Midbrain (tissue), 1 donor: ENCODE results near the gene NRXN3.

Experiments
- DNase-seq: peaks from one replicate; lab custom pipeline; 2025; lab: John Stamatoyannopoulos, UW

The NRXN3 gene

DNA sequence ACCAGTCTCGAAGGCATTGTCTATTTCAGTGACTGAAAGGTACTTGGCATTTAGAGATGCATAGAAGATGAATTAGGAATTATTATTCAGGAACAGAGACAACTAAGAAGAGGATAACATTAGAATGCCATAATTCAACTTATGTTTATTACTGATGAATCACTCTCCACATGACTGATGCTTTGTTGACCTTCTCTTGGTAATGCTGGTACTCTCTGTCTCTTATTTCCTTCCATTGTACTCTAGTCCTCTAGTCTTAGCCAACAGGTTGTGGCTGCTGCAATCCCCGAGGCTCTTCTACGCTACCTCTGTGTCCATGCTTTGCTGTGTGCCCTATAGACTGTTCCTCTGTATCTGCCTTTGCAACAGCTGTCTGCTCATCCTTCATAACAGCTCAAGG, 652.9 kb downstream of the NRXN3 start:
- DNase-seq: no peak

DNA sequence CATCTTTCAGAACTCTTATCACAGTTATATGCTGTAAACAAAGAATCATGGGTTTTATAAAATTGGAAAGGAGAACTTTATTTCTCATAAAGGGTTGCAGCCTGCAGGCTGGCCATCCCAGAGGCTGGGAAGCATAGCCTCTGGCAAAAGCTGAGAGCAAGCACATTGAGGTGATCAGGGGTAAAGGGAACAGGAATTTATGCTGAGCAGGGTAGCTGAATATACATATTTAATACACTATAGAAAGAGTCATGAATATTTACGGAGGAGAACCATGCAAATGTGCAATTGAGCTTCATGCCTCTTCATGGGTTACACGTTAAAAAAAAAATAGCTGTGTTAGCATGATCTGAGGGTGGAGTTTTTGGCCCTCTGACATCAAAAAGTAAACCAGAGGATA, 653.3 kb downstream of the NRXN3 start:
- DNase-seq: no peak

DNA sequence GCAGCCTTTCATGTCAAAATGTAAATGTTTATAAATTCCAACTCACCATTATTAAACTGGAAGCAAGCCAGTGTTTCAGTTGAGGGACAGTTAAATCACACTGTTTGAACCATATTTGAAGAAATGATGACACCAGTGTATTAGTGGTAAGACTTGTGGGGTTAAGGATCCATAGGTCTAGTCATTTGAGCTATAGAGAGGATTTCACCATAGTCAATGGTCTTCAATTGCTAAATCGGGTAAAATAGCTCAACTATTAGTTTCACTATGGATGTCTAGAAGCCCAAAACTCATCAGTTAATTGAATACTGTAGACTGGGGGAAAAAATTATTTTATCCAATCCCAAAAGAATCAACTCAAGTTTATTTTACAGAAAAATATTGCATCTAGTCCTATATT, 659.1 kb downstream of the NRXN3 start:
- no peak for DNase-seq

DNA sequence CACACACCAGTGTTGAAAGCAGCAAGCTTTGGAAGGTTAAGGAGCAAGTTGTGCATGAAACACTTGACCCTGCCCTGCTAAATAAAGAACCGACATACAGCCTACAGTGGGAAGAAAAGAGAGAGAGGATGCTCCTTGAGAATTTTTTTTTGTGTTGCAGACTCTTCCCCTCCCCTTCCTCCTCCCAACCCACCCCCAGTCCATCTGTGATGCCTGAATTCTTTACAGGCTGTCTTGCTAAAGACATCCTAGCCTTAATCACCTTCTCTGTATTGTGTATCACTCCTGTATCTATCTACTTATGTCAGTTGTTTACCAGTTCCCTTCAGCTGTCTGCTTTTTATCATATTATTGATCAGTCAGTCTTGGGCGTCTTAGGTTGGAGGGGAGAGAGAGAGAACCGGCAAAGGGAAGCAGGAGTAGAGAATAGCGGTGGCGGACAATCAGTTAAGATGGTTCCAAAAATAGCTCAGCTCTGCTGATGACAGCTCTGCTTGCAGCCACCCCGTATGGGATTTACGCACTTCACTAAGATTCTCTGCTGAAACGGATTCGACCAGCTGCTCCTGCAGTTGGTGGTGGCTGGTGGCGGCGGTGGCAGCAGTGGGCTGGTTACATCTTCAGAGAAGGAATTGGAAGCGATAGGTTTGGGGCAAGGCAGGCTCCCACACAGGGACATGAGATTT, 664.7 kb downstream of the NRXN3 start:
- DNase-seq: peak; percentile 3

DNA sequence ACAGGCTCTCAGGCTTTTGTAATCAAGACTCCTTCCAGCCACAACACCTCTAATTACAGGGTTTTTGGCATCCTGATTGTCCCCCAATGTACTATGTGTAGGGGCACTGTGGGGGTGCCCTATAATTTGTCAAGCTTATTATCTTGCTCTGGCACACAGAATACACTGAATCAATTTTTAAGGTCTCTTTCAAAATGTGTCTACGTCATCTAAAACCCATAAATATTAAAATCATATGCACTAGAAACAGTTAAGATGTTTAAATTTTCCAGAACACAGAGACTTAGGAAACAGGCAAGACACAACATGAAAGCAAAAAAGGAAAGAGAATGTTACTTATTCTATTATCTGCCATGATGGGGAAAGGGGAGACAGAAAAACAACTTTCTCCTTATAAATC, 665.7 kb downstream of the NRXN3 start:
- no peak for DNase-seq

DNA sequence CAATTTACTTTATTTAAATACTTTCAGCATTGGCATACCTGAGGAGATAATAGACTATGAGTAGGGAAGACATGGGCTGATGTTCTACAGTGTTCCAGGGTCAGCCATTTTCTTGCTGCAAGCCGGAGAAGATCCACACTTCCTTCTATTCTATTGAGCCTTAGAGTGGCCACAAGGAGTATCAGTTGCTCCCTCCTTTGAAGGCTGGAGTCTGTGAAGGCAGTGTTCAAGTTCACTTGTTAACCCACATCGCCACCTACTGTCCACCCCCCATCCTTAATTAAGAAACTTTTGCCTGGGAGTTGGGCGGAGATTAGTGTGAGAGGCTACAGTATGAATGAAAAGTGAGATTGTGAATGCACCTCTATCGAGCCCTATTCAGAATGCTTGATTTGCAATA, 666.6 kb downstream of the NRXN3 start:
- peak; percentile 70 for DNase-seq

DNA sequence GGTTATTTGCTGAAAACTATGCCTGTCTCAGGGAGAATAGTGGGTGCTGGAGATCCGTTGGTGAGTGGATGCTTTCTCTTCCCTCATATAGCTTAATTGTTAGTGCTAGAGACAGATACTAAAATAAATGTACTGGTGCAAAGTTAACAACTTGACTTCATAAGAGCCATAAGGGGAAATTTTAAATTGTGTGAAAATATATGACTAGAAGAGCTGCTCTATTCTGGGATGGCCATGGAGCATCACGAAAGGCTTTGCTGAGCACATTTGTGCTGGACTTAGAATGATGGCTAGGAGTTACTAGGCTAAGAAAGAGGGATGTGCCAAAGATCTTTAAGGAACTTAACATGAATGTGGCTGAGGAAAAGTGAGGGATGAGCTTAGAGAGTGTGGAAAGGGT, 668.8 kb downstream of the NRXN3 start:
- DNase-seq: no peak

DNA sequence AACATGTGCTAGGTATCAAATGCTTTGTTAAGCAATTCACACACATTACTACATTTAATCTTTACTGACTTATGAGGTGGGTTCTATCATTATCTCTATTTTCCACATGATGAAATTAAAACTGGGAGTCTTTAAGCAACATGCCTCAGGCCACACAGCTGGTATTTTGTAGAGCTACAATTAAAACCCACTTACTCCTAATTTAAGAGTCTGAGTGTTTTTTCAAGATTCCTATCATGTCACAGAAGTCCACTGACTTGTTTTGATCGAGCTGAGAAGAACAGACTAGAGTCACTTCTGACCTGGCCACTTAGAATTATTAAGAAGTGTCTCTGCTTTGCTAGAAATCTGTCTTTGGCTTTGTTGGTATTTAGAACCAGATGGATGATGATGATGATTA, 670.7 kb downstream of the NRXN3 start:
- no peak for DNase-seq

DNA sequence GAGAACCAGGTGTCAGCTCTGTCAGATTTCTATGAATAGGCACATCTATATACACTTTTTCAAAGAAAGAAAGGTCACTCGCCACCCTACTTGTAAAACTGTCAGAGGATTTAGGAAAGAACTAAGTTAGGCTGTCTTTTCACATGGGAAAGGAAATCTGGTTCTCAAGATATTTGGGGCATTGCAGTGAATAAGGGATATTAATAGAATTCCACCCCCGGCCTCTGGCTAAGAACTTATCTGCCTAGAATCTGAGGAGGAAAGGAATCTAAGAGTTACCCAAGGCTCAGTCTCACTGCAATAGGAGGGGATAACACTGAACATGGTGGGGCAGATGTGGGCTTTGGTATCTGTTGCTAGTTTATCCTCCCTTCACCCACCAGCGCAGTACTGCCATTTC, 677.6 kb downstream of the NRXN3 start:
- DNase-seq: no peak

DNA sequence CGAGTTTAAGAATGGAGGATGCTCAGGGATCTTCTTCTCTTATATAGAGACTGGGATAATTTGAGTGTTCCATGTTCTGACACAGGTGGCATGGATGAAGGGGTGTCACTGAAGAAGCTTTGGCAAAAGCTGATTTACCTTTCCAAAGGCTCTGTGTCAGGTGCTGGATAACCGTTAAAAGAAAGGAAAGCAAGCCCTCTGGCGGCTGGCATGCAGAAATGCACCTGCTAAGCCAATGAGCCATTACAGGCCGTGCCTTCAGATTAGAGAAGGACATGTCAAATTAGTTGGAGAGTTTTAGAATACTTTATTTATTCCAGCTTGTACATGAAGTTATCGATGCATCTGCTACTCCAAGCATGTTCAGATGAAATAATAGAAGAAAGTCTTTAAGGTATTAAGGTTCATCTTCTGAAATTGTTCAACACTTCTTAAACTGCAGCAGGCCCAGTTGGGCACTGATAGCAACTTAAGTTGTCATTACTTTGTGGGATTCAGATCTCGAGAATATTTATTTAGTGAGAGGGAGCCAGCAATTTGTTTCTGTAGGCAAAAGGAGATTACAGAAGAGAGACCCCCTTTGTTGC, 678.2 kb downstream of the NRXN3 start:
- DNase-seq: peak; percentile 60

DNA sequence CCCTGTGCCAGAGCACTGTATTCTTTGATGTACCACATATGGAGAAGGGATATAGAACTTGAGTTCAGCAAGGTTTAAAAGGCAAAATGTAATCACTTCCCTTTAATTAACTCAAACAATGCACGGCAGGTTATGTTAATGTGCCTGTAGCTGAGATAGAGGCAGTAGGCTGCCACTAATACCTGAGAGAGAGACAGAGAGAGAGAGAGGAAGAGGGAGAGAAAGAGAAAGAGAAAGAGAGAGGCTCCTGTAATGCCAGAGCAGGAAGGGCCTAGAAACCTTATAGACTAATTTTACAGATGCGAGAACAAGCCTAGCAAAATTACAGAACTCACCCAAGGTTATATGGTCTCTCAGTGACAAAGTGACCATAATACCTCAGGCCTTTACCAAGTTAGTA, 679.8 kb downstream of the NRXN3 start:
- DNase-seq: no peak

DNA sequence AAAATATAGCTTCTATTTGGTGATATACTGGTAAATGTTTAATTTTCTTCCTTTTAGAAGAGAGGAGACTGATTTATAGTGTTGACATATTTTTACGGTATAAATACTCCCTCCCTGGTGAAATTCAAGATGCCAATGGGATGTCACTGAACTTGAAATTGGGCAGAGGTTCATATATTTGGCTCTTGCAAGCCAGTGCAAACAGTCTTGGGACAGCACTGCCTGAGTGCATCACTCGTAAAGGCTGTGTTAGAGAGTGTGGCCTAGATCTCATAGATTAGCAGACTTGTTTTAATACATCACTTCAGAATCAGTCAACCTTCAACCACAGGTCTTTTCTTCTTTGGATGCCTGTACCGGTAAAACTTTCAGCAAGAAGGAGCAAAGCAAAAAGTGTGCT, 681.0 kb downstream of the NRXN3 start:
- no peak for DNase-seq

DNA sequence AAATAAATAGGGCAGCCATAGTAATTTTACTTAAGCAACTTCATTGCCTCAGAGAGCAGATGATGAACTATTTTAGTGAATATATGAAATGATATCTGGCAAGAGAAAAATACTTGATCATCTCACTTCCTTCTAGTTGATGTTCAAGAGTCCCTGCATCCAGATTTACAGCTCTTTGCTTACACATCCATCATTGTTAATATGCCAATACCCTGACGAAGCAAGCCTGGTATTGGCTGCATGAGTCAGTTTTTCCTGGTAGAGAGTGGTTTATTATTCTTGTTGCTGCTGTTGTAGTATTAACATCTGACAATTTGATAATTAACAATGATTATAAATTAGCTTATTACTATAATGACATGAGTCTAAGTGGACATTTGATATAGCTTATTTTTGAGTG, 681.9 kb downstream of the NRXN3 start:
- DNase-seq: no peak

DNA sequence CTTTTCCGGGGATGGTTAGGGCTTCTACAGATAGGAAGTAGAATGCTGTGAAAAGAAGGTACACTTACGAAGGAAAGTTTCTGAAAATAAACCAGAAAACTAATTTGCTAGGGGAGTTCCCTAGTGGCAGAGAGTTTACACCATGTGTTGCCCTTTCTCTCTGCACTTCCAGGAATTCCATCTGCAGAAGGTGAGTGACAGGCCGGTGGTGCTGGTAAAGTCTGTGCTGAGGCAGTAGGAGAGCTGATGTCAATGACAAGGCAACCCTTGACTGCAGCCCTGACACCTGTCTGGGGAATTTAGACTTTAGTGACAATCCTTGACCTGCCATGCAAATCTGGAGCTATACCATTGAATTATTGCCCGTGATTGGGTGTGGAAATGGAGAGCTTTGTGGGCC, 687.8 kb downstream of the NRXN3 start:
- DNase-seq: no peak

DNA sequence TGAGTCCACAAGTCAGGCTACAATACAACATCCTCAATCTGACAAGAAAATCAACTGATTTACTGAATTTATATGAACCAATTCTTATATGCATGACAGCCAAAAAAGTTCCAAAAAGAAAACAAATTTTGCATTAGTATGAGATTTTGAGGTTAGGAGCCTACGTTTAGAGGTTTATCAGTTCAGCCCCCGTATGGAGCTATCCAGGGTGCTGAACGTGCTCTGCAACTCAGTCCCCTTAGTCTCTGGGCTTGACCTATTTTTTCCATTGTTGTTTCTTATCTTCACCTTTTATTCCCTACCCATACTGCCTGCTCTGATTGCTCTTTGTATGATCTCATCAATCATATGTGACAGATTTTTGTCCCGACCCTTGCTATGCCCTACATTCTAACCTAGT, 693.0 kb downstream of the NRXN3 start:
- DNase-seq: no peak

DNA sequence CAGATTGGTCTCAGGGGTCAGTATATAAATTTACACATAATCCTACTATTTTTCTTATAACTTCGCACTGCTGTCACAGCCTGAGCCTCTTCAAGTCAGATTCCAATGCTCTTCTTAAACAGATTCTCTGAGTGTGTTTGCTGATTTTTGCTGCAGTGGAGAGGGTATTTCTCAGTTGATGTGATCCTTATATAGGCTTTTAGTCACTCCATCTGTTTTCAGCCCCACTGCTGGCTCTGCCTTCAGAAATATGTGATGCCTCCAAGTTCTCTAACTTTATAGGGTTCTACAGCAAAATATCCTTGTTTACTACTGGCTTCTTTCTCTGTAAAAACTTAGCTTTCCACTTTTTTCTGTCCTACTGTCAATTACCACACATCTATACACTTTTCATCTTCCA, 702.7 kb downstream of the NRXN3 start:
- no peak for DNase-seq

DNA sequence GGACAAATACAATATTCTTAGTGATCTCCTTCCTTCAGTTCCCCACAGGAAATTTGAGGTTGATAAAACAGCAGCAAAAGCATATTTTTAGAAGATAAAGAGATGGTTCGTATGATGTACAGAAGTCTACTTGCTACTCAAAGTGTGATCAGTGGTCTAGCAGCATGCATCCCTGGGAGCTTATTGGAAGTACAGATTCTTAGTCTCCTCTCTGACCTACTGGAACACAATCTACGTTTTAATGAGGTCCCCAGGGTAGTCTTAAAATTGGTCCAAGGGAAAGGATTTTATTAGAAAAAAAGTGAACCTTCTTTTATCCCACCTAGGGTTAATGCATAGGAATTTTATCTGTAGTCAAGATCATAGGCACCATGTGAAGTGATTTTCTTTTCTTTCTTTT, 703.4 kb downstream of the NRXN3 start:
- no peak for DNase-seq

DNA sequence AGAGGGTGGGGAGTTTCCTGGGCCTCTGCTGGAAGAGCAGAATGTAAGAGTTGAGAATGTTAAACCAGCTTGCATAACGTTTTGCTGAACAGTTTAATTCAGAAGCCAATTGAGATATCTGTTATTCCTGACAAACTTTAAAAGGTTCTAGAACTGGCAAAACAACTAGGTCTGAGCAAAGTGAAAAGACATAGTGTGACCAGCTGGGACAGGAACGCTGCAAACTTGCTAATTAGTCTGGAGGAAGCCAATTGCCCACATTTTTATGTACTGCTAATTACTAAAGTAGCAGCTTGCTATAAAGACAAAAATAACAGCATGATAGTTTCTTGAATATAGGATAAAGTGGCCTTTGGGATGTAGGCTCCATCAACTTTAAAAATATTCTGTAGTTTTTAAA, 704.9 kb downstream of the NRXN3 start:
- no peak for DNase-seq

DNA sequence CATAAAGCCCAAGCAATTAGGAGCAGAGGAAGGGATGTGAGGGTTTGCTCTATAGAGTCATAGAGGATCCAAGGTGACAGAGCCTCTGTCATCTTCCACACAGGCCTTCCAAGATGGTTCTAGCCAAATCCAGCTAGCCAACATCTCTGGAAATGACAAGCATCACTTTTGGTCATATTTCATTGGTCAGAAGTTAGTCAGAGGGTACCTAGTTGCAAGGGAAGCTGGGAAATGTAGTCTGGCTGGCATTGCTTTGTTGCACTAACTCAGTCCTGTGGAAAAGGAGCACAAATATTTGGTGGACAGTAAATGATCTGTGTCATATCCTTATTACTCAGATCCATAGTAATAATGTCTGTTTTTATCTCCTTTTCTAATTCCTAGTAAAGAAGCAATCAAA, 715.7 kb downstream of the NRXN3 start:
- no peak for DNase-seq

DNA sequence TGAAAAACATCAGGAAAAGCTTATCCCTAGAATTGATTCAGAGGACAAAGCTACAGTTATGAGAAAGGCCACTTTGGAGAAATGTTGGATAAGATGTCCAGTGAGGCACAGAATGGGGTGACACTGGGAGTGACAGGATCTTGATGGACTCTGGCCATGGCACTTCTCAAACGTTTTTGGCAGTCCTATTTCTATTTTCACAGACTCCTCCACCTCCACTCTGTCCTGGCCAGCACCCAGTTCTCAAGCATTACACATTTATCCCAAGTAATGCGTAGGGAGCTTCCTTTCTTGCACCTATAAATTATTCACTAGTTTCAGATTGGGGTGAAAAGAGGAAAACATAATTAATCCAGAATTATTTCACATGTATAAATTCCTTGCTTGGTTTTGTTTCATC, 727.3 kb downstream of the NRXN3 start:
- DNase-seq: no peak

DNA sequence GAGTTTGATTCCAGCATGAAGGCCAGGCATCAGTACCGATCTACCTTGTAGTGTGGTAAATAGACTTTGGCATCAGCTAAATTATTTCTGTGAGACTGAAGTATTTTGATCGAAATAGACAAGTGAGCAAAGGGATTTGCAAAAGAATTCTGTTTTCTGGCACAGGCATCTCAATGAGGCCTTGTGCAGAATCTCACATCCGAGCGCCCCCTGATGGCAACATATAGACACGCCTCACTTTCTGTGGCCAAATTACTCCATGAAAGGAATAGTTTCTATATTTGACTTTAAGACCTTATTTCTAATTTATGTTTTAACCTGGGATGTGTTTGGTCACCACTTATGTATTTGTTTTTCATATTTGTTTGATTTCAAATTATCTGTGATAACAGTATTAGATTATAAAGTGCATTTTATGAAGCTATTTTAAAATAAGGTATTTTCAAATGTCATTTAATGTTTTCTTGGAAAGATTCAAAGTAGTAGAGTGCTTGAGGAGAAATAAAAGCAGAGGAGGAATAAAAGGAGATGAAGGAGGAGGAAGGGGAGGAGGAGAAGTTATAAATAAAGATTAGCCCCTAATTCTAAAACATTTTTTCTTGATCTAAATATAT, 731.9 kb downstream of the NRXN3 start:
- DNase-seq: peak; percentile 67

DNA sequence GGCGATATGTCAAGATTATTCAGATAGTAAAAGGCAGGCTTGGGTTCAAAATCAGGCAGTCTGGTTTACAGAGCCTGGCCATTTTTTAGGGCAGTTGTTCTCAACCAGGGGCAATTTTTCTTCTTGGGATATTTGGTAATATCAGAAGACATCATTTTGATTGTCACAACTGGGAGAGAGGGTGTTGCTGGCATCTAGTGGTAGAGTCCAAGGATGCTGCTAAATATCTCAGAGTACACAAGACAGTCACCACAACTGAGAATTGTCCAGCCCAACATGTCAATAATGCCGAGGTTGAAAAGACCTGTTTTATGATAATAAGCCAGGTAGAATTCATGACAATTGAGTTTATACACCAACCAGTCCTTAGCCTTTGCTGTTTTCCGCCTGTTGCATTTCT, 733.9 kb downstream of the NRXN3 start:
- DNase-seq: no peak

DNA sequence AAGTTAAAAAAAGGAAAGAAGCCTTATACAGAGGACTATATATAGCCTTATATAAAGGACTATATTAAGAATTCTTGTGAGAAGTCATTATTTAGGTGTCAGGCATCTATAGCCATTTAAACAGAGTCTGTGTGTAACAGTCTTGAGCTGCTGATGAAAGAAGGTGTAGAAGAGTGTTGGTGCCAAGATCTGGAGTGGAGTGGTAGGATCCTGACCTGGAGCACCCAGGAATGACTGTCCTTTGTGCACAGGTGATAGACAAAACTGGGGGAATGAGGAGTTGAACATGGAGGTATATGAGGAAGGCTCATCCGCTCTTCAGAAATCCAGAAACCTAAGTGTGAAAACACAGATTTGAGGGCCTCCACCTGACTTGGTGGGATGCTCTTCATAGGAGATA, 747.3 kb downstream of the NRXN3 start:
- no peak for DNase-seq

DNA sequence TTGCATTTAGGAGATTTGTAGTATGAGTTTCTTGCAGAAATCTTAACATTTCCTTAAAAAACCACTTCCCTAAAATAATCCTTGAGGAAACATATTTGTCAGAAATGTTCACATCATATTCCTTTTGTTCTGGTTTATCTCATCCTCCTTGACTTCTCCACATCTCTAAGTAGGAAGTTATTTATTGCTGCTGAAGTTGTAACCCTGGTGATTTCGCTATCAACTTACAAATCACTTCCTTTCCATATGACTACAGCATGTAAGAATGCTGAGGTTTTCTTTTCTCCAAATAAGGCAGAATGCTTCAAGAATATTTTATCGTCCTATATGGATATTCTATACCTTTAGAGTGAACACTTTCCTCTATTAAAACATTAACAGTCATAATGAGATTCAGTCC, 751.7 kb downstream of the NRXN3 start:
- no peak for DNase-seq
